ENCODE measurements around the gene SRCIN1.

SRCIN1 gene

GRCh38 chr17:38575781-38576180 is 30.0 kb downstream of the SRCIN1 start:
- Histone ChIP-seq H3K9me3 (ENCODE audit: insufficient read depth, low read length) (no peaks in the 10 kb centered on the region), H3K79me2 (ENCODE audit: insufficient read depth, low read length) (no peaks in the 10 kb centered on the region), H3K9me2 (replicated peaks; ENCODE audit: insufficient read depth, low read length) (no peaks in the 10 kb centered on the region), H4K20me1 (ENCODE audit: low read depth, low read length) (no peaks in the 10 kb centered on the region), H3K36me3 (ENCODE audit: low read length) (no peaks in the 10 kb centered on the region), H3K9ac (ENCODE audit: low read length) (no peak overlapping the region), H3K27ac (ENCODE audit: low read depth, low read length) (no peak overlapping the region), H3K4me2 (ENCODE audit: low read depth, low read length, poor library complexity, severe bottlenecking) (no peak overlapping the region), H3K27me3 (ENCODE audit: low read length) (no peaks in the 10 kb centered on the region), H3K4me3 (ENCODE audit: insufficient read depth, low read length, poor library complexity, severe bottlenecking) (no peak overlapping the region), H3F3A (ENCODE audit: insufficient read depth) (no peaks in the 10 kb centered on the region), H2AFZ (ENCODE audit: low read depth, low read length, severe bottlenecking) (no peak overlapping the region)
- TF ChIP-seq CTCF (IDR thresholded peaks at IDR 0.05; ENCODE audit: insufficient read depth, low read length, poor library complexity, severe bottlenecking) (no peak), EZH2phosphoT487 (conservative IDR thresholded peaks at IDR 0.05; ENCODE audit: low read length) (no peak)

- H3K27ac ChIP-seq (ENCODE audit: low read depth, low read length) = no peak overlapping the region
- H3K9me2 ChIP-seq (replicated peaks; ENCODE audit: insufficient read depth, low read length) = no peaks in the 10 kb centered on the region
- no peak overlapping the region for H3K4me3 ChIP-seq (ENCODE audit: insufficient read depth, low read length, poor library complexity, severe bottlenecking)
- H3K9me3 ChIP-seq (ENCODE audit: insufficient read depth, low read length) = no peaks in the 10 kb centered on the region
- H3K9ac ChIP-seq (ENCODE audit: low read length) = no peak overlapping the region
- H3K79me2 ChIP-seq (ENCODE audit: insufficient read depth, low read length) = no peaks in the 10 kb centered on the region
- no peaks in the 10 kb centered on the region for H3K36me3 ChIP-seq (ENCODE audit: low read length)
- H3K27me3 ChIP-seq (ENCODE audit: low read length) = no peaks in the 10 kb centered on the region
- TF ChIP-seq CTCF (IDR thresholded peaks at IDR 0.05; ENCODE audit: insufficient read depth, low read length, poor library complexity, severe bottlenecking) = no peak
- TF ChIP-seq EZH2phosphoT487 (conservative IDR thresholded peaks at IDR 0.05; ENCODE audit: low read length) = no peak
- no peak overlapping the region for H3K4me2 ChIP-seq (ENCODE audit: low read depth, low read length, poor library complexity, severe bottlenecking)
- no peaks in the 10 kb centered on the region for H4K20me1 ChIP-seq (ENCODE audit: low read depth, low read length)
- no peaks in the 10 kb centered on the region for H3F3A ChIP-seq (ENCODE audit: insufficient read depth)
- no peak overlapping the region for H2AFZ ChIP-seq (ENCODE audit: low read depth, low read length, severe bottlenecking)
Observed at GRCh38 chr17:38574712-38575111, 31.0 kb downstream of the SRCIN1 start.

- Histone ChIP-seq H4K20me1 (ENCODE audit: low read depth, low read length) (no peaks in the 10 kb centered on the region), H3K9ac (ENCODE audit: low read length) (no peak overlapping the region), H3F3A (ENCODE audit: insufficient read depth) (no peaks in the 10 kb centered on the region), H2AFZ (ENCODE audit: low read depth, low read length, severe bottlenecking) (no peak overlapping the region), H3K79me2 (ENCODE audit: insufficient read depth, low read length) (no peaks in the 10 kb centered on the region), H3K9me3 (ENCODE audit: insufficient read depth, low read length) (no peaks in the 10 kb centered on the region), H3K9me2 (replicated peaks; ENCODE audit: insufficient read depth, low read length) (no peaks in the 10 kb centered on the region), H3K36me3 (ENCODE audit: low read length) (no peaks in the 10 kb centered on the region), H3K27ac (ENCODE audit: low read depth, low read length) (no peak overlapping the region), H3K27me3 (ENCODE audit: low read length) (no peaks in the 10 kb centered on the region), H3K4me2 (ENCODE audit: low read depth, low read length, poor library complexity, severe bottlenecking) (no peak overlapping the region), H3K4me3 (ENCODE audit: insufficient read depth, low read length, poor library complexity, severe bottlenecking) (no peak overlapping the region)
- no peak for TF ChIP-seq CTCF (IDR thresholded peaks at IDR 0.05; ENCODE audit: insufficient read depth, low read length, poor library complexity, severe bottlenecking)
- 0 out of 2 replicates have a peak, but pooled peaks have one; percentile 91 for TF ChIP-seq EZH2phosphoT487 (conservative IDR thresholded peaks at IDR 0.05; ENCODE audit: low read length)
Observed at GRCh38 chr17:38572669-38573365, 32.9 kb downstream of the SRCIN1 start.
